MM.1S (cell line): ENCODE results near the gene COL6A2.

Experiments
- EZH2 ChIP-seq: fragments of 300-600 bp; sonication (generic); optimal IDR thresholded peaks from 2 replicates; pipeline ENCODE3; 2017; ENCODE audit warnings: low read depth, mild to moderate bottlenecking, antibody characterized with exemption, low read length, mixed read lengths
- EZH2phosphoT487 ChIP-seq: fragments of 300-600 bp; sonication (generic); IDR thresholded peaks from 2 replicates; pipeline ENCODE4 v1.6.1; 2018; ENCODE audit warnings: antibody characterized with exemption, low read length
- TF ChIP-seq, protein P1 (sequence below): fragments of 300-600 bp; sonication (generic); IDR thresholded peaks from 2 replicates; pipeline ENCODE4 v1.5.1; 2016; ENCODE audit warnings: antibody characterized with exemption, low read length, mixed read lengths

DNA sequence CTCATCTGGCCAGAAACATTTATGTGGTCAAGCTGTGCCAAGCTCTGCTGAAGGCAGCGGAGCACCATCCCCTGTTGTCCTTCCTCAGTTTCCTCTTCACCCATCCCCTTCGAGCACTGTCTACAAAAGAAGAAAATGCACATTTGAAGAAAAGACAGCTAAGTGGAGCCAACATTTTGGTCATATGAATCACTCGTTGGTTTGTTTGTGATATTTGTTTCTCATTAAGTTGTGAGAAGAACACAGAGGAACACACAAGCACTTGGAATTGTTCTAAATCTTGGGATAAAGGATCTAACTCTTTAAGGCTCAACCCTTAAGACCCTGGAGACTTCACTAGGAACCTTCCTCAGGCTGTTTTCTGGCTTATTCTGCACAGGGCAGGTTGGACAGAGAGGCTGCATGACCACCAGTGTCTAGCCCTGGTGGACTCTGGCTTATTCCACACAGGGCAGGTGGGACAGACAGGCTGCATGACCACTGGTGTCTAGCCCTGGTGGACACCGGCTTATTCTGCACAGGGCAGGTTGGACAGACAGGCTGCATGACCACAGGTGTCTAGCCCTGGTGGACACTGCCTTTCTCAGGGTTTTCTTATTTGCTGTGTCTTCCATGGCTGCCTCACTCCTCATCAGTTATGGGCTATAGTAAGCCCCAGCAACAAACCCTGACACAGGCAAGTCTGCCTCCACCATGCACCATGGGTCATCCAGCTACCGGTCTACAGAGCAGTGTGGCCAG lies 35.3 kb upstream of the COL6A2 start:
- TF ChIP-seq, protein P1, sequence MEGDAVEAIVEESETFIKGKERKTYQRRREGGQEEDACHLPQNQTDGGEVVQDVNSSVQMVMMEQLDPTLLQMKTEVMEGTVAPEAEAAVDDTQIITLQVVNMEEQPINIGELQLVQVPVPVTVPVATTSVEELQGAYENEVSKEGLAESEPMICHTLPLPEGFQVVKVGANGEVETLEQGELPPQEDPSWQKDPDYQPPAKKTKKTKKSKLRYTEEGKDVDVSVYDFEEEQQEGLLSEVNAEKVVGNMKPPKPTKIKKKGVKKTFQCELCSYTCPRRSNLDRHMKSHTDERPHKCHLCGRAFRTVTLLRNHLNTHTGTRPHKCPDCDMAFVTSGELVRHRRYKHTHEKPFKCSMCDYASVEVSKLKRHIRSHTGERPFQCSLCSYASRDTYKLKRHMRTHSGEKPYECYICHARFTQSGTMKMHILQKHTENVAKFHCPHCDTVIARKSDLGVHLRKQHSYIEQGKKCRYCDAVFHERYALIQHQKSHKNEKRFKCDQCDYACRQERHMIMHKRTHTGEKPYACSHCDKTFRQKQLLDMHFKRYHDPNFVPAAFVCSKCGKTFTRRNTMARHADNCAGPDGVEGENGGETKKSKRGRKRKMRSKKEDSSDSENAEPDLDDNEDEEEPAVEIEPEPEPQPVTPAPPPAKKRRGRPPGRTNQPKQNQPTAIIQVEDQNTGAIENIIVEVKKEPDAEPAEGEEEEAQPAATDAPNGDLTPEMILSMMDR = no peak
- no peak for TF ChIP-seq EZH2phosphoT487
- no peak for TF ChIP-seq EZH2
